ENCODE data around the gene POLR3A.
A peak's percentile ranks its signal among the peaks of the same experiment; 100 is the strongest.

Gene POLR3A

GRCh38 chr10:78046711-78047269, 17.5 kb upstream of the POLR3A start:
- no peak for DNase-seq

DNA sequence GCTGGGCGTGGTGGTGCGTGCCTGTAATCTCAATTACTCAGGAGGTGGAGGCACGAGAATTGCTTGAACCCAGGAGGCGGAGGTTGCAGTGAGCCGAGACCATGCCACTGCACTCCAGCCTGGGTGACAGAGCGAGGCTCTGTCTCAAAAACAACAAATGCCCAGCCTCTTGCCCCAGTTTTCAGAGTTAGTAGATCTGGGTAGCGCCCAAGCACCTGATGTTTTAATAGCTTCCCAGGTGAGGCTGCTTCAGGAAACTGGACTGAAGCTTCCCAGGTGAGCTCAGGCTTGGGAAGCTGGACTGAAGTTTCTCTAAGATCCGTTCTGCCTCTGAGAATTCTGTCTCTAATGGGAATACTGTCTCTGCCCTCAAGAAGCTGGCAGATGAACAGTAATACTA, 16.5 kb upstream of the POLR3A start:
- DNase-seq: no peak

GRCh38 chr10:78045237-78045636, 15.9 kb upstream of the POLR3A start:
- peak; percentile 14 for DNase-seq

DNA sequence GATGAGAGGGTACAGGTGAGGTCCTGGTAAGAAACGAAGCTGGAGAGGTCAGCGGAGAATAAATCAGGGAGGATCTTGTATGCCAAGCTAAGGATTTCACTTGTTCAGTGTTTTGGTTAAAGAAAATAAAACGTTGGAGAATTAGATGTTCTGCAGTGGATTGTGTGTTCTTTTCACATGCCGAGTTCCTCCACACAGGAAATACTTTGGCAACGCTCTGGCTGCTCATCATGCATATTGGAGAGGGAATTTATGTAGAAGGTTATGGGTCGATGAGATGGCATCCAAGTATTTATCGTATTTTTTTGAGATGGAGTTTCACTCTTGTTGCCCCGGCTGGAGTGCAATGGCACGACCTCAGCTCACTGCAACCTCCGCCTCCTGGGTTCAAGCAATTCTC, 15.4 kb upstream of the POLR3A start:
- DNase-seq: no peak

DNA sequence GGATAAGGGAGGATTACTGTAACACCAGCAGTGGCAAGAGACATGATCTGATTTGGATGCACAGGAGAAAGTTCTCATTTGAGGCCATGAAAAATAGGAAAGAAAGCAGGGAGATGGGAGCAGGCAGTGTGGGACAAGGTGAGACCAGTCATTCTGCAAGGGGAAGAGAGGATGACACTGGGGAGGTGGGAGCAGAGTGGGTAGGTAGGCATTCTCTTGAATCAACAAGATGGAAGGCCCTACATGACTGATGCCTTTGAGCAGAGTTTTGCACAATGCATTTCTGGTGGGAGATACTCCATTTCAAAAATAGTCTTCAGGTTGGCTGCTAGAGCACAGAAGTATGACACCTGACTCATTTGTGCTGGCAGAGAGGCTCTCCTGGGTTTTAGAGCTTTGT, 14.9 kb upstream of the POLR3A start:
- DNase-seq: no peak

DNA sequence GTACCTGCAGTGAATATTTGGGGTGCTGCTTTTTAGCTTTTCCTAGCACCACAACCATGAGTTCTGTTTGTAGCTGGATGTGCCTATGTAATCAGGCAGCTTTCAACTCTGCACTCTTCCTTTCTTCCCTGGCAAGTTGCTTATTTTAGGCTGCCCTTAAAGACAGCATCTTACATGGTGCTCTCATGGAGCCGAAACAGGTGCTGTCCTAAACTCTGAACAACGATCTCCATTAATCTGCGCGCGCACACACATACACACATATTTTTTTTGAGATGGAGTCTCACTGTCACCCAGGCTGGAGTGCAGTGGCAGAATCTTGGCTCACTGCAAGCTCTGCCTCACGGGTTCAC, 13.4 kb upstream of the POLR3A start:
- no peak for DNase-seq

DNA sequence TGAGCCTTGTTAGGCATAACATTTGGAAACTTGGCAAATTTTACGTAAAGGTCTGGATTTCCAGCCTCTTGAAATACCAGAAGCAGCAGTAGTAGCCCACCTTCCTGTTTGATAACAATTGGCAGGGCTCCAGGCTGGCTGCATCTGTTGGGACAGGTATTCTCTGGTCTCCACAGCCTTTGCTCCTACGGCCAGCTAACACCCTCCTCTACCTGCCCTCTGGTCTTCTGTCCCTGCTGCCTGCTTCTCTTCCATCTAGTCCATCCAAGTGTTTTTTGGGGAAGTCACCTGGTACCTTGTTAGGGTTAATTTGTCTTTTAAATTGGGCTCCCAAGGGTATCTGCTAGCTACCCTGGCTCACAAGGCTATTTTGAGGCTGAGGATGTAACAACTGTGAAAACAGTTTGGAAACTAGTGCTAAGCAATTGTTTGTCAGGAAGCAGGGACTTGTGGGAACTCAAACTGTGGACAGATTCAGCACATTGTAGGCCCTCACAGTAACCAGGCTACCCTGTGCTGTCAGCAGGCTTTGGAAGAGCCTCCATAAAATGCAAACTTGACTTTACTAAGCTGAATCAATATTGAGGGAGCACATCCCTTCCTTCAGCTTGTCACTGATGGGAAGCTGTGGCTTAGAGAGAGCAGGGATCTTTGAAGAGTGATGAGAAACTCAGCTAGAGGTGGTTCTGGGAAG, 12.9 kb upstream of the POLR3A start:
- DNase-seq: no peak

DNA sequence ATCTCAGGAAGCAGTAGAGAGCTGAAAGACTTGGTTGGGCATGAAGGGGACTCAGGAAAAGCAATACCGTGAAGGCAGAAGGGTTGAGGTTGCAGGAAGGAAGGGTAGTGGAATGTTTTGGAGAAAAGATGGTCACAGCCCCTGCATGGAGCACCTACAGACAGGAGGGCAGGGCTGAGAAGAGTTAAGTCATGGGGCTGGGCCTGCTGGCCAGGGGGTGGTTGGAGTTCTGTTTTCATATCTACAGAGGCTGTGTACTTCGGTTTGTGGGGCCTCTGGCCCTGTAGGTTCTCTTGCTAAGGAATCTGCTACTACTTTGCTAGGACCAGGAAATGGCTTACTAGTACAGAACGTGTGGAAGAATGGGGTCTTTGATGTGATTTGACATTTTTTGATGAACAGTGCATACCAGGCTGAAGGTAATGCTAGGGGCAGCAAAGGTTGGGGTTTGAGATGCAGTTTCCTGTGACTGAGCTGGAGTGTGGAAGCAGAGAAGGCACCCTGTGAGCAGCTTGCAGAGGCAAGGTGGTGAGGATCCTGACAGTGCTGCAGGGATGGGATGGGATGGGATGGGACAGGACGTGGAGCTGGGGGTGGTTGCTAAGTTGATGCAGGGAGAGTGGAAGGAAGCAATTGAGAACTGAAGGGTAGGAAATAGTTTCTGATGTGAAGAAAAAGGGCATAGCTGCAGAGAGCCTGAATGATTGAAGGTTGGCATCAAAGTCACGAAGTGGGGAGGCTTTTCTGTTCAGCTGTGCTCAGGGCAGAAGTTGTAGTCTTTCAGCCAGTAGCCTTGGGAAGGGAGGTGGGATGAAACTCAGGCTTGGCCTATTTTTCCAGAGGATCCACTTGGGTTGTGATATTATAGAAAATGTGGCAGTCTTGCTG, 12.1 kb upstream of the POLR3A start:
- DNase-seq: no peak

DNA sequence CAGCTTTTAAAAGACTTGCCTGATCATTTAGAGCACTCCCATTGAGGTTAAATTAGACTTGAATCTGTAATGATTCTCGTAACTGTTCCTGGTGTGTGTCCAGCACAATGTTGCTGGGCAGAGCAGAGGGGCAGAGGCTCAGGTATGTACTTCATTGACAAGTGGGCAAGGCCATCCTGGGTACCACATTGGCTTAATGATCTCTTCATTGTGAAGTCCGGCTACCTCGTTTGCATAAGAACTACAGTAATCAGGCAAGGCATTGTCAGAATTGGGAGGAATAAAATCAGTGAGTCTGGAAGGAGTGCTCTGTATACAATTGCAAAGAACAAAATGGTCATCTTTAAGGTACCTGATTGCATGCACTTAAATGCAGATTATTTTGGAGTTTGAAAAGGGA, 10.4 kb upstream of the POLR3A start:
- DNase-seq: no peak

DNA sequence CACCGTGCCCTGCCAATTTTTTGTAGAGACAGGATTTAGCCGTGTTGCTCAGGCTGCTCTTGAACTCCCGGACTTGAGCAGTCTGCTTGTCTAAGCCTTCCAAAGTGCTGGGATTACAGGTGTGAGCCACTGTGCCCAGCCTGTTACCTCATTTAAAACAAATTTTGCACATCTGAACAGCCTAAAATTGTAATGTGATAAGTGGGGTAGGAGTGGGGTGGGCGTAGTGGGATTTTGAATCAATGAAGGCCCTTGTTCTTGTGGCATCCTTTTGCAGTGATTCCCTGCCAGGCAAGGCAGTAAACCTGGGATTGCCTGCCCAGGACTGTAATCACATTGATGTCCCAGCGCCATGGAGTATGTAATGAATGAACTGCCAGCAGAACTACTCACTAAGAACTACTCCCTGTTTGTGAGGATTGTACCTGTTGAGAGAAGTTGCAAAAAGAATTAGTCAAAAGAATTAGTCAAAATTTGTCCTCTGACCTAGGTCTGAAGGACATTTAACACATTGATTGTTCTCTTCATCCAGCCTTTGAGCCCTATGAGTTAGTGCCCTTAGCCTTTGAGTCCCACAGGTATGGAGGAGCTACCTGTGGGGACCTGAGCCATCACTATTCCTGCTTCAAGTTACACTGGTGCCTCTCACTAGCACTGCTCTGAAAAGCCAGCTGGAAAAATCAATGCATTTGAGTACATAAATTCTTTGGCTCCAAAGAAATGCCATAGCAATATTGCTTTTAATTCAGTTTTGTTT, 9.7 kb upstream of the POLR3A start:
- DNase-seq: no peak

GRCh38 chr10:78038105-78038504, 8.8 kb upstream of the POLR3A start:
- no peak for DNase-seq

- no peak for DNase-seq
Observed at GRCh38 chr10:78035933-78036583, 6.7 kb upstream of the POLR3A start.

DNA sequence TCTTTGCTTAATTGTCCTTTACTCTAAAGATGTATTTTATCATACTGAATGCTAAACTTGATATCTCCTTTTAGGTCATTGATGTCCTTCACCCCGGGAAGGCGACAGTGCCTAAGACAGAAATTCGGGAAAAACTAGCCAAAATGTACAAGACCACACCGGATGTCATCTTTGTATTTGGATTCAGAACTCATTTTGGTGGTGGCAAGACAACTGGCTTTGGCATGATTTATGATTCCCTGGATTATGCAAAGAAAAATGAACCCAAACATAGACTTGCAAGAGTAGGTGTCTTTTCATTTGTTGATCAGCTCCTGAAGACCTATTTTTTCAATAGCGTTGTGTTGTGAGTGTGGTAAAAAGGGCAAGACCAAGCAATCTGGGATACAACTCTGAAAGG, 6.1 kb upstream of the POLR3A start:
- DNase-seq: no peak

- no peak for DNase-seq
Observed at GRCh38 chr10:78035025-78035424, 5.7 kb upstream of the POLR3A start.

- peak; percentile 95 for DNase-seq
Observed at GRCh38 chr10:78033637-78034470, 4.5 kb upstream of the POLR3A start, which contains the start of gene RPS24. Gene RPS24 (plus strand): TSS chr10:78033863. CDS start chr10:78033902, 39 bp downstream.

DNA sequence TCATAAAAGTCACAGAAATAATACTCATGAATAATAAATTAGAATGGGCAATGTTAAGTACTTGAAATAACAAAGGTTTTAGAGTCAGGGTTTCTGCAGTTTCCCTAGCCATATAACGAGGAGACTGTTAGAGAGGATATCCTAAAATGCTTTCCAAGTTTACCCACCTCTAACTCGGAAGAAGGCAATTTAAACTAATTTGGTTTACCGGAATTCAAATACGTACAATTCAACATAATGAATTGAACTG, 4.0 kb upstream of the POLR3A start:
- DNase-seq: no peak

- DNase-seq: peak; percentile 16
Observed at GRCh38 chr10:78028438-78029268, 662 bp downstream of the POLR3A start.

DNA sequence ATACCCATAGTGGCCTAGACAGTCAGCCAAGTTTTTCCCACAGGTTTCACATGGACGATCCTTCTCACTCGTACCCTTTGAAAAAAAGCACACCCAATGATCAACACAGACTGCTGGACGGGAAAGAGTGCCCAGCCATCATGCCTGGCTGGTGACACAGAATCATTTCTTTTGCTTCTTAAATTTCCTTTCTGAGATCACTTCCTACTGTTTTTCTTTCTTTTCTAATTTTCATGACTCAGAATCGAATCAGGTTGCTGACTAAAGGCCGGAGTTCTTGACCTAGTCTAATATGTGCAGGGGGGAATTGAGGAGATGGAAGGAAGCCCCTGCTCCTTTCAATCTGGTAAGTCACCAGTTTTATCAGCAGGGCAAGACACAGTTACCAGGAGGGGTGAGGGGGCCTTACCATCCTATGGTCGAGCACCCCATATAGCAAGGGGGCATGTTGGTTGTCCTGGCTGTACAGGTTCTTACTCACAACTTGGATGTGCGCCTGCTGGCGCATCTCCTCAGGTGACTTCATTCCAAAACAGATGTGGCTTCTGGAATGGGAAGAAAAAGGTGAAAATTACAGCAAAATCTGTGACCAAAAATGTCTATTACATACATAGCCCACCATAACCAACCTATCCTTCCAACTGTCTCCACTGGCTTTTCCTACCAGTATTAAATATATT, 3.5 kb downstream of the POLR3A start:
- no peak for DNase-seq

DNA sequence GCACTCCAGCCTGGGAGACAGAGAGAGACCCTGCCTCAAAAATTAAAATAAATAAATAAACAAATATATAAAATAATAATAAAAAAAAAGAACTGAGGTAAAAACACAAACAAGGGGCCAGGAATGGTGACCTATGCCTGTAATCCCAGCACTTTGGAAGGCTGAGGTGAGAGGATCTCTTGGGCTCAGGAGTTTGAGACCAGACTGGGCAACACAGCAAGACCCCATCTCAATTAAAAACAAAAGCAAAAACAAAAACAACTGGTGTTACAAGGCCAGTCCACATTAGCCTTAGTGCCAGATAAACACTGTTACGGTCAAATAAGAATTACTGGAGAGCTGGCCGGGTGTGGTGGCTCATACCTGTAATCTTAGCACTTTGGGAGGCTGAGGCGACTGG, 5.6 kb downstream of the POLR3A start:
- no peak for DNase-seq

- DNase-seq: no peak
Observed at GRCh38 chr10:78021201-78021600, 8.1 kb downstream of the POLR3A start.

GRCh38 chr10:78019264-78019663, 10.1 kb downstream of the POLR3A start:
- DNase-seq: no peak

Measured in stimulated activated naive CD4-positive, alpha-beta T cell treated with Interleukin-2 at 50 U/mL for 16 hours (primary cell).